Measurements from ENCODE around the gene POLG. TPM values are rescaled to one million over a fixed set of nuclear protein-coding genes. Genes with fewer than 3 reads are reported as not detected.

The POLG gene
- total RNA-seq, 1 experiment from 2014 or later, result 36.8 TPM

GRCh38 chr15:89303986-89304385 lies 30.6 kb downstream of the POLG start:
- no peak overlapping the region for H3K9ac ChIP-seq (ENCODE audit: low read length)
- H3K27ac ChIP-seq (ENCODE audit: low read length), result no peak overlapping the region
- H3K36me3 ChIP-seq (ENCODE audit: insufficient read depth, low read length), result peaks cover 79% of the 10 kb centered on the region
- H3K4me2 ChIP-seq (ENCODE audit: low read depth, low read length, poor library complexity, severe bottlenecking), result no peak overlapping the region
- H2AFZ ChIP-seq (ENCODE audit: low read length), result no peak overlapping the region
- DNase-seq, result no peak
- no peak overlapping the region for H3K4me3 ChIP-seq (ENCODE audit: low read length)
- no peaks in the 10 kb centered on the region for H4K20me1 ChIP-seq (ENCODE audit: insufficient read depth, low read depth, low read length)
- no peaks in the 10 kb centered on the region for H3K9me3 ChIP-seq (ENCODE audit: low read length)
- H3K27me3 ChIP-seq (ENCODE audit: low read length), result no peaks in the 10 kb centered on the region
- H3K9me2 ChIP-seq (replicated peaks; ENCODE audit: insufficient read depth, low read length), result no peaks in the 10 kb centered on the region
- no peaks in the 10 kb centered on the region for H3K79me2 ChIP-seq (ENCODE audit: low read length)
- no peaks in the 10 kb centered on the region for H3K4me1 ChIP-seq (ENCODE audit: low read length)

GRCh38 chr15:89301304-89302089 lies 33.1 kb downstream of the POLG start:
- H3K27ac ChIP-seq (ENCODE audit: low read length), result no peak overlapping the region
- no peaks in the 10 kb centered on the region for H4K20me1 ChIP-seq (ENCODE audit: insufficient read depth, low read depth, low read length)
- H3K4me2 ChIP-seq (ENCODE audit: low read depth, low read length, poor library complexity, severe bottlenecking), result no peak overlapping the region
- no peaks in the 10 kb centered on the region for H3K9me2 ChIP-seq (replicated peaks; ENCODE audit: insufficient read depth, low read length)
- H3K9me3 ChIP-seq (ENCODE audit: low read length), result no peaks in the 10 kb centered on the region
- H3K4me1 ChIP-seq (ENCODE audit: low read length), result no peaks in the 10 kb centered on the region
- DNase-seq, result no peak
- no peaks in the 10 kb centered on the region for H3K79me2 ChIP-seq (ENCODE audit: low read length)
- H3K9ac ChIP-seq (ENCODE audit: low read length), result no peak overlapping the region
- no peak overlapping the region for H2AFZ ChIP-seq (ENCODE audit: low read length)
- peaks cover 63% of the 10 kb centered on the region for H3K36me3 ChIP-seq (ENCODE audit: insufficient read depth, low read length)
- H3K4me3 ChIP-seq (ENCODE audit: low read length), result no peak overlapping the region
- no peaks in the 10 kb centered on the region for H3K27me3 ChIP-seq (ENCODE audit: low read length)

- H3K79me2 ChIP-seq (ENCODE audit: low read length), result no peaks in the 10 kb centered on the region
- H4K20me1 ChIP-seq (ENCODE audit: insufficient read depth, low read depth, low read length), result no peaks in the 10 kb centered on the region
- H3K9me3 ChIP-seq (ENCODE audit: low read length), result no peaks in the 10 kb centered on the region
- no peak overlapping the region for H3K27ac ChIP-seq (ENCODE audit: low read length)
- H3K4me1 ChIP-seq (ENCODE audit: low read length), result no peaks in the 10 kb centered on the region
- no peaks in the 10 kb centered on the region for H3K9me2 ChIP-seq (replicated peaks; ENCODE audit: insufficient read depth, low read length)
- no peak overlapping the region for H2AFZ ChIP-seq (ENCODE audit: low read length)
- DNase-seq, result no peak
- no peaks in the 10 kb centered on the region for H3K27me3 ChIP-seq (ENCODE audit: low read length)
- peaks cover 51% of the 10 kb centered on the region for H3K36me3 ChIP-seq (ENCODE audit: insufficient read depth, low read length)
- no peak overlapping the region for H3K9ac ChIP-seq (ENCODE audit: low read length)
- H3K4me3 ChIP-seq (ENCODE audit: low read length), result no peak overlapping the region
- H3K4me2 ChIP-seq (ENCODE audit: low read depth, low read length, poor library complexity, severe bottlenecking), result no peak overlapping the region
Measured at GRCh38 chr15:89299896-89300295, 34.7 kb downstream of the POLG start.

GRCh38 chr15:89293012-89293411 lies 41.6 kb downstream of the POLG start:
- Histone ChIP-seq H3K27me3 (ENCODE audit: low read length) (no peaks in the 10 kb centered on the region), H3K9ac (ENCODE audit: low read length) (no peak overlapping the region), H3K4me2 (ENCODE audit: low read depth, low read length, poor library complexity, severe bottlenecking) (no peak overlapping the region), H4K20me1 (ENCODE audit: insufficient read depth, low read depth, low read length) (no peaks in the 10 kb centered on the region), H2AFZ (ENCODE audit: low read length) (no peak overlapping the region), H3K9me3 (ENCODE audit: low read length) (no peaks in the 10 kb centered on the region), H3K79me2 (ENCODE audit: low read length) (no peaks in the 10 kb centered on the region), H3K36me3 (ENCODE audit: insufficient read depth, low read length) (peaks cover 61% of the 10 kb centered on the region), H3K4me3 (ENCODE audit: low read length) (no peak overlapping the region), H3K4me1 (ENCODE audit: low read length) (no peaks in the 10 kb centered on the region), H3K9me2 (replicated peaks; ENCODE audit: insufficient read depth, low read length) (no peaks in the 10 kb centered on the region), H3K27ac (ENCODE audit: low read length) (no peak overlapping the region)
- no peak for DNase-seq

GRCh38 chr15:89291934-89292438 lies 42.6 kb downstream of the POLG start:
- Histone ChIP-seq H3K4me3 (ENCODE audit: low read length) (no peak overlapping the region), H3K4me1 (ENCODE audit: low read length) (no peaks in the 10 kb centered on the region), H3K36me3 (ENCODE audit: insufficient read depth, low read length) (peaks cover 69% of the 10 kb centered on the region)

GRCh38 chr15:89283201-89283600 lies 51.4 kb downstream of the POLG start:
- no peaks in the 10 kb centered on the region for H3K9me3 ChIP-seq (ENCODE audit: low read length)
- no peaks in the 10 kb centered on the region for H3K4me1 ChIP-seq (ENCODE audit: low read length)
- H3K27me3 ChIP-seq (ENCODE audit: low read length), result no peaks in the 10 kb centered on the region
- no peak overlapping the region for H3K27ac ChIP-seq (ENCODE audit: low read length)
- no peak overlapping the region for H3K4me3 ChIP-seq (ENCODE audit: low read length)
- no peaks in the 10 kb centered on the region for H4K20me1 ChIP-seq (ENCODE audit: insufficient read depth, low read depth, low read length)
- no peak overlapping the region for H3K9ac ChIP-seq (ENCODE audit: low read length)
- H3K4me2 ChIP-seq (ENCODE audit: low read depth, low read length, poor library complexity, severe bottlenecking), result no peak overlapping the region
- no peak for DNase-seq
- no peak overlapping the region for H2AFZ ChIP-seq (ENCODE audit: low read length)
- peaks cover 75% of the 10 kb centered on the region for H3K36me3 ChIP-seq (ENCODE audit: insufficient read depth, low read length)
- H3K9me2 ChIP-seq (replicated peaks; ENCODE audit: insufficient read depth, low read length), result no peaks in the 10 kb centered on the region
- no peaks in the 10 kb centered on the region for H3K79me2 ChIP-seq (ENCODE audit: low read length)

More at GRCh38 chr15:89291934-89292438, 42.6 kb downstream of the POLG start:
- no peak for DNase-seq
- Histone ChIP-seq H3K4me2 (ENCODE audit: low read depth, low read length, poor library complexity, severe bottlenecking) (no peak overlapping the region), H3K27me3 (ENCODE audit: low read length) (no peaks in the 10 kb centered on the region), H3K9me3 (ENCODE audit: low read length) (no peaks in the 10 kb centered on the region), H3K9me2 (replicated peaks; ENCODE audit: insufficient read depth, low read length) (no peaks in the 10 kb centered on the region), H3K27ac (ENCODE audit: low read length) (no peak overlapping the region), H4K20me1 (ENCODE audit: insufficient read depth, low read depth, low read length) (no peaks in the 10 kb centered on the region), H3K9ac (ENCODE audit: low read length) (no peak overlapping the region), H2AFZ (ENCODE audit: low read length) (no peak overlapping the region), H3K79me2 (ENCODE audit: low read length) (no peaks in the 10 kb centered on the region)

- H3K4me3 ChIP-seq (ENCODE audit: low read length), result no peak overlapping the region
- no peaks in the 10 kb centered on the region for H3K4me1 ChIP-seq (ENCODE audit: low read length)
- H4K20me1 ChIP-seq (ENCODE audit: insufficient read depth, low read depth, low read length), result no peaks in the 10 kb centered on the region
- no peak overlapping the region for H3K4me2 ChIP-seq (ENCODE audit: low read depth, low read length, poor library complexity, severe bottlenecking)
- H3K27me3 ChIP-seq (ENCODE audit: low read length), result no peaks in the 10 kb centered on the region
- H3K9ac ChIP-seq (ENCODE audit: low read length), result no peak overlapping the region
- H2AFZ ChIP-seq (ENCODE audit: low read length), result no peak overlapping the region
- no peaks in the 10 kb centered on the region for H3K79me2 ChIP-seq (ENCODE audit: low read length)
- DNase-seq, result no peak
- no peak overlapping the region for H3K27ac ChIP-seq (ENCODE audit: low read length)
- no peaks in the 10 kb centered on the region for H3K9me3 ChIP-seq (ENCODE audit: low read length)
- peaks cover 71% of the 10 kb centered on the region for H3K36me3 ChIP-seq (ENCODE audit: insufficient read depth, low read length)
- no peaks in the 10 kb centered on the region for H3K9me2 ChIP-seq (replicated peaks; ENCODE audit: insufficient read depth, low read length)
Measured at GRCh38 chr15:89282631-89283030, 52.0 kb downstream of the POLG start.

- Histone ChIP-seq H2AFZ (ENCODE audit: low read length) (no peak overlapping the region), H3K36me3 (ENCODE audit: insufficient read depth, low read length) (peaks cover 67% of the 10 kb centered on the region), H3K4me1 (ENCODE audit: low read length) (no peaks in the 10 kb centered on the region), H3K9me3 (ENCODE audit: low read length) (no peaks in the 10 kb centered on the region), H3K4me2 (ENCODE audit: low read depth, low read length, poor library complexity, severe bottlenecking) (no peak overlapping the region), H3K4me3 (ENCODE audit: low read length) (no peak overlapping the region), H3K9me2 (replicated peaks; ENCODE audit: insufficient read depth, low read length) (no peaks in the 10 kb centered on the region), H3K9ac (ENCODE audit: low read length) (no peak overlapping the region), H3K27ac (ENCODE audit: low read length) (no peak overlapping the region), H3K27me3 (ENCODE audit: low read length) (no peaks in the 10 kb centered on the region), H4K20me1 (ENCODE audit: insufficient read depth, low read depth, low read length) (no peaks in the 10 kb centered on the region), H3K79me2 (ENCODE audit: low read length) (no peaks in the 10 kb centered on the region)
- no peak for DNase-seq
Measured at GRCh38 chr15:89278307-89278706, 56.3 kb downstream of the POLG start.

Data from Karpas-422 (cell line).